ENCODE measurements around the gene LSM12.

The LSM12 gene

DNA sequence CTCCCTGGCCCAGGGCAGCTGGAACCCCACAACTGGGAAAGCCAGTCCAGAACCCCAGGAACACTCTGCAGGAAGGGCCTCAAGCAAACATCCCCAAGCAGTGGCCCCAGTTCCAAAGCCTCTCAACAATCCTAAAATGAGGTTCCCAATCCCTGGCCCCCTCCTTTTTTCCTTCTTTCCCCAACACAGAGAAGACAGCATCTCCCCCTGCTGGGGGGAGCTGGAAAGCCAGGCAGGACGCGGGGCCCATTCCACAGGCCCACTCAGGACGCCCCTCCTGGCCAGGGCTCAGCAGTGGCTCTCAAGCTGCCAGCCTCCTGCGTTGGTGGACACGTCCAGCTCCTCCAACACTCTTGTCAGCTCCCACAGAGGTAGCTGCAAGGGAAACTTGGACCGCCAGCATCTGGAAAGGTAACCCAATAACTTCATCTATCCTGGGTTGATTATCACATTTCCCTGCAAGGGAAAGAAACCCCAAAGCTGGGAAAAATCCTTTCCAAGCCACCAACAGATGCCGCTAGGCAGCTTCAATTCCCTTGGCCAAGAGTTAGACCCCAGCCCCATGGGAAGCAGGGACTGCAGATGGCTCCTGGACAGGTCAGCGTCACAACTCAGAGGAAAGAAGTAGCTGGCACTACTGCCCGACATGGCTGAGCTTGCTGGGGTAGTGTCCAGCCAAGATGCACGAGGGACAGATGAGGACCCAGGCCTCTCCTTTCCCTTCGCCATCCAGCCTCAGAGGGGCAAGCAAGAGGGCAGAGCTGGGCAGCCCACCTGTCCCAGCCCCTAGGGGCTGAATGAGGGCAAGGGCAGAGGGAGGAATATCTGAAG is 49.3 kb upstream of the LSM12 start:
- ChIA-PET CTCF (interaction anchor here (0.5 to 7.4 kb wide), 36 partner anchors 7 to 491 kb away, joined by 3 to 98 read pairs (median 4); partner anchors contain the start of genes HDAC5 and MPP2), POLR2A (interaction anchor here (0.6 to 1.5 kb wide), 8 partner anchors 29 to 172 kb away, joined by 3 to 4 read pairs (median 3); no protein-coding TSS in a partner anchor)
- Histone ChIP-seq H3K4me3 (ENCODE audit: low read depth, low read length) (no peak overlapping the region), H3K36me3 (ENCODE audit: control insufficient read depth in 2 of 2, insufficient read depth in 1 of 2, low read length in 2 of 2) (peaks cover 0 to 33% of the 10 kb centered on the region in 2 experiments; a peak in 2 of 3 replicates), H3K9me3 (ENCODE audit: control insufficient read depth, insufficient read depth, low read depth, low read length) (no peaks in the 10 kb centered on the region), H3K4me1 (ENCODE audit: control insufficient read depth, insufficient read depth, low read length) (peaks cover 10% of the 10 kb centered on the region), H3K27ac (ENCODE audit: extremely low read depth, low read depth, low read length) (no peak overlapping the region)
- TF ChIP-seq ZNF701 (tag by site-specific recombination; IDR thresholded peaks at IDR 0.05) (no peak), ZFP69B (tag by site-specific recombination; IDR thresholded peaks at IDR 0.05) (peak; percentile 58; the same call in 1 of the 2 replicates), ZNF473 (tag by site-specific recombination; IDR thresholded peaks at IDR 0.05) (no peak), CTCF (tag by site-specific recombination; IDR thresholded peaks at IDR 0.05) (peak; percentile 83), ZBTB1 (tag by site-specific recombination; IDR thresholded peaks at IDR 0.05) (no peak), ZNF654 (tag by site-specific recombination; IDR thresholded peaks at IDR 0.05; ENCODE audit: low read depth) (peak; percentile 51), ZBTB6 (tag by site-specific recombination; IDR thresholded peaks at IDR 0.05) (no peak)
- TF ChIP-seq, protein P1, sequence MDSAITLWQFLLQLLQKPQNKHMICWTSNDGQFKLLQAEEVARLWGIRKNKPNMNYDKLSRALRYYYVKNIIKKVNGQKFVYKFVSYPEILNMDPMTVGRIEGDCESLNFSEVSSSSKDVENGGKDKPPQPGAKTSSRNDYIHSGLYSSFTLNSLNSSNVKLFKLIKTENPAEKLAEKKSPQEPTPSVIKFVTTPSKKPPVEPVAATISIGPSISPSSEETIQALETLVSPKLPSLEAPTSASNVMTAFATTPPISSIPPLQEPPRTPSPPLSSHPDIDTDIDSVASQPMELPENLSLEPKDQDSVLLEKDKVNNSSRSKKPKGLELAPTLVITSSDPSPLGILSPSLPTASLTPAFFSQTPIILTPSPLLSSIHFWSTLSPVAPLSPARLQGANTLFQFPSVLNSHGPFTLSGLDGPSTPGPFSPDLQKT (IDR thresholded peaks at IDR 0.05; ENCODE audit: borderline replicate concordance, low read depth, low read length) = no peak

- Histone ChIP-seq H3K4me3 (ENCODE audit: low read depth, low read length) (no peak overlapping the region), H3K27ac (ENCODE audit: extremely low read depth, low read depth, low read length) (no peak overlapping the region), H3K36me3 (ENCODE audit: control insufficient read depth in 2 of 2, insufficient read depth in 1 of 2, low read length in 2 of 2) (peaks cover 0 to 42% of the 10 kb centered on the region in 2 experiments; a peak in 1 of 3 replicates), H3K4me1 (ENCODE audit: control insufficient read depth, insufficient read depth, low read length) (peaks cover 17% of the 10 kb centered on the region), H3K9me3 (ENCODE audit: control insufficient read depth, insufficient read depth, low read depth, low read length) (no peaks in the 10 kb centered on the region)
- TF ChIP-seq ZNF221 (tag by site-specific recombination; IDR thresholded peaks at IDR 0.05; ENCODE audit: borderline replicate concordance) (no peak), FEZF1 (tag by site-specific recombination; IDR thresholded peaks at IDR 0.05) (no peak), ZFP69B (tag by site-specific recombination; IDR thresholded peaks at IDR 0.05) (no peak), ZBTB6 (tag by site-specific recombination; IDR thresholded peaks at IDR 0.05) (no peak)
- TF ChIP-seq, protein P2, sequence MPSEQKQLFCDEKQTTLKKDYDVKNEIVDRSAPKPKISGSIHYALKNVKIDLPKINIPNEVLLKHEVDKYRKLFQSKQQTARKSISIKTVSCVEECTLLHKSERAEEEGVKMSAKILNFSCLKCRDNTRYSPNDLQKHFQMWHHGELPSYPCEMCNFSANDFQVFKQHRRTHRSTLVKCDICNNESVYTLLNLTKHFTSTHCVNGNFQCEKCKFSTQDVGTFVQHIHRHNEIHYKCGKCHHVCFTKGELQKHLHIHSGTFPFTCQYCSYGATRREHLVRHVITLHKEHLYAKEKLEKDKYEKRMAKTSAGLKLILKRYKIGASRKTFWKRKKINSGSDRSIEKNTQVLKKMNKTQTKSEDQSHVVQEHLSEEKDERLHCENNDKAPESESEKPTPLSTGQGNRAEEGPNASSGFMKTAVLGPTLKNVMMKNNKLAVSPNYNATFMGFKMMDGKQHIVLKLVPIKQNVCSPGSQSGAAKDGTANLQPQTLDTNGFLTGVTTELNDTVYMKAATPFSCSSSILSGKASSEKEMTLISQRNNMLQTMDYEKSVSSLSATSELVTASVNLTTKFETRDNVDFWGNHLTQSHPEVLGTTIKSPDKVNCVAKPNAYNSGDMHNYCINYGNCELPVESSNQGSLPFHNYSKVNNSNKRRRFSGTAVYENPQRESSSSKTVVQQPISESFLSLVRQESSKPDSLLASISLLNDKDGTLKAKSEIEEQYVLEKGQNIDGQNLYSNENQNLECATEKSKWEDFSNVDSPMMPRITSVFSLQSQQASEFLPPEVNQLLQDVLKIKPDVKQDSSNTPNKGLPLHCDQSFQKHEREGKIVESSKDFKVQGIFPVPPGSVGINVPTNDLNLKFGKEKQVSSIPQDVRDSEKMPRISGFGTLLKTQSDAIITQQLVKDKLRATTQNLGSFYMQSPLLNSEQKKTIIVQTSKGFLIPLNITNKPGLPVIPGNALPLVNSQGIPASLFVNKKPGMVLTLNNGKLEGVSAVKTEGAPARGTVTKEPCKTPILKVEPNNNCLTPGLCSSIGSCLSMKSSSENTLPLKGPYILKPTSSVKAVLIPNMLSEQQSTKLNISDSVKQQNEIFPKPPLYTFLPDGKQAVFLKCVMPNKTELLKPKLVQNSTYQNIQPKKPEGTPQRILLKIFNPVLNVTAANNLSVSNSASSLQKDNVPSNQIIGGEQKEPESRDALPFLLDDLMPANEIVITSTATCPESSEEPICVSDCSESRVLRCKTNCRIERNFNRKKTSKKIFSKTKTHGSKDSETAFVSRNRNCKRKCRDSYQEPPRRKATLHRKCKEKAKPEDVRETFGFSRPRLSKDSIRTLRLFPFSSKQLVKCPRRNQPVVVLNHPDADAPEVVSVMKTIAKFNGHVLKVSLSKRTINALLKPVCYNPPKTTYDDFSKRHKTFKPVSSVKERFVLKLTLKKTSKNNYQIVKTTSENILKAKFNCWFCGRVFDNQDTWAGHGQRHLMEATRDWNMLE (tag by site-specific recombination; conservative IDR thresholded peaks at IDR 0.05; ENCODE audit: low read depth) = no peak
- ChIA-PET CTCF (interaction anchor here (0.7 to 7.4 kb wide), 12 partner anchors 9 to 115 kb away, joined by 3 to 98 read pairs (median 7); partner anchors contain the start of gene HDAC5), POLR2A (interaction anchor here (0.7 kb wide), 2 partner anchors 29 to 42 kb away, joined by 3 to 4 read pairs; no protein-coding TSS in a partner anchor)
Measured at GRCh38 chr17:44113868-44114840, 47.7 kb upstream of the LSM12 start.

All from HEK293 (cell line).